Forelimb muscle (tissue), 1 donor: ENCODE results near the gene RALGAPA2. TPM values are rescaled to one million over a fixed set of nuclear protein-coding genes. Genes with fewer than 3 reads are reported as not detected.

Experiments
- DNase-seq: peaks from one replicate; pipeline ENCODE4 v3.0.0-alpha.2; 2013; ENCODE audit warnings: low read depth
- polyA plus RNA-seq: library from polyadenylated mRNA; unstranded; fragments of 120-200 nt; gene quantifications from one replicate; pipeline ENCODE4 v1.2.1, GENCODE V29; 2013; ENCODE audit not compliant: insufficient read length

Gene RALGAPA2
- polyA plus RNA-seq, 1 donor: 8.0 TPM

DNA sequence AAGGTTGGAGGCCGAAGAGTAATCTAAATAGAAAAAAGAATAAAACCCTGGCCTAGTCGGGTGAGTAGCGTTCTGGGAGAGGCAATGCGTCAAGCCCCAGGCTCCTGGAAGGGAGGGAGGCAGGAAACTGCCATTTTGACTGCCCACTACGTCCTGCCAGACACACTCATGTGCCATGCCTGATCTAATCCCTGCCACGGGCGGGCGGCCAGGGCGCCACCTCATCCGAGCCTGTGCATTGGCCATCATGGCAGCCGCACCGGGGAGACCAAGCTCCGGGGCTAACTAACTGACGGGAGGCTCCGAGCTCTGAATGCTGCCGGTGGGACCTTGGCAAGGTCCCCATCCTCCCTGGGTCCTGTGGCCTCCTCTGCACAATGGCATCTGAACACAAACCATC, 275.8 kb downstream of the RALGAPA2 start:
- DNase-seq: no peak

DNA sequence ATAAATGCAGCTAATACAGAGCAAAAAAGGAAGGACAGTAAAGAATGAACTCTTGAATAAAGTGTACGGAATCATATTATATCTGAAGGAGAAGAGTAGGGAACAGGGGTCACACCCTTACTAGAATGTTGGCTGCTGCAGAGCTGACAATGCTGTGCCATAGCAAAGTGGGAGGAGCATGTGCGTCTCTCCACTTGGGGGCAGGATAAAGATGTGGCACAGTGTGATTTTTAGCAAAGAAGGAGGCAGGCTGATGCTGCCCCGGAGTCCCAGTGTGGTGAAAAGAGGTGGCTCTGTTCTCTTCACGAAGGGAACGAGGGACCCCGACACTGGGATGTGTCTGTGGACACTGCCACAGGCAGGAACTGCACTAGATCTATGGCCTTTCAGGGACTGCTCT, 277.0 kb downstream of the RALGAPA2 start:
- DNase-seq: no peak

DNA sequence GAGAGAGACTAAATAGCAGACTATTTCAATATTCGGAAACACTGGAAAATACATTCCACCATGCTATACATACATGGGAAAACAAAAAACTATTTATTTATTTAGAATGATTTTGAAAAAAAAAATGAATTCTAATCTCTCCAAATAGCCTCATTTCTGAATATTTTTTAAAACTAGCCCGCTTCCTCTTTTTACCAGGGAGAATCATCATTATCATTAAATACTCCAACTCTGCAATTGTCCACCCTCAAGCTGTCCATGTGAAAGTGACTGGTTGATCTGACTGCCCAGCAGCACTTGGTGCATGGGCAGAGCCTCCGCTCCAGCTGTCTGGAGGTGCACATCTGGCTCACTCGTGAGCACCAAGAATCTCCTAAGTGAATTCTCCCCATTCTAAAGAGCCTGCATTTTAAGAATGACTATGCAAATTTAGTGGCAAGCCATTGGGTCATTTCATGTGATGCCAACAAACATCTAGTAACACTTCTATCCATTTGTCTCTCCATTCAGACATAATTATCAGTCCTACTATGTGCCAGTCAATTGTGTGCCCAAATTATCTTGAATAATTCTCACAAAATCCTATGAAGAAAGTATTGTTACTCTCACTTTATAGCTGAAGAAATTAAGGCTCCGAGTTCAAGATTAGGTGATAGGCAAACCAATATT, 279.7 kb downstream of the RALGAPA2 start:
- no peak for DNase-seq

DNA sequence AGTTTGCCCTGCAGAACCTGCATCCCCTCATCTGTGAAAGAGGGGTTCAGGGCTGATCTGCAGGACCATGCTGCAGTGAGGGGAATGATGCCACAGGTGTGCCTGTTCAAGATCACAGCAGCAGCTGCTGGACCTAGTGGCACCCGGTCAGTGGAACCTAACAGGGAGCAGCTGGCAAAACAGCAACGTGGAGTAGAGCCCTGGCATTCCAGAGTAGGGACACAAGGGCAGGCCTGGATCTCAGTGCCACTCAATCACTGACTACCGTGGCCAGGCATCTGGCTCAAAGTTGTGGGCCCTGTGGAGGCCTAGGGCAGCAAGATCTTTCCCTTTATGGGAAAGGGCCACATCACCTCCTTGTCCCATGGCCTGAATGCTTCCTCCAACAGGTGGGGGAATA, 282.4 kb downstream of the RALGAPA2 start:
- DNase-seq: no peak

DNA sequence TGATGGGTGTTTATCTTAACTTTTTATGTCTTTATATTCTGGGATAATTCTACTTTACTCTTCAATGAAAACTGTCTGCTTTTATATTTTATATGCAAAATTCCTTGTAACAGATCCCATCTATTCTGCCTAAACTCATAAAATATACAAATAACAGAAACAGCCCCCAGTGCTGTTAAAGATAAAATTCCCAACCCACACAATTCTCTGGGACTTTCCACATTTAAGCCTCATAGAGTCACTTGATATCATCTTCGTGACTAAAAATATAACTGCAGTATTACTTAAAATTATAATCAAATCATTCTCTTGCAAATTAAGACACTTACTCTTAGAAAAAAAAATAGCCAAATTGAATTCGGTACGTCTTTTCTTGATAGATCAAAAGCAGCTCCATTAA, 284.4 kb downstream of the RALGAPA2 start:
- no peak for DNase-seq

DNA sequence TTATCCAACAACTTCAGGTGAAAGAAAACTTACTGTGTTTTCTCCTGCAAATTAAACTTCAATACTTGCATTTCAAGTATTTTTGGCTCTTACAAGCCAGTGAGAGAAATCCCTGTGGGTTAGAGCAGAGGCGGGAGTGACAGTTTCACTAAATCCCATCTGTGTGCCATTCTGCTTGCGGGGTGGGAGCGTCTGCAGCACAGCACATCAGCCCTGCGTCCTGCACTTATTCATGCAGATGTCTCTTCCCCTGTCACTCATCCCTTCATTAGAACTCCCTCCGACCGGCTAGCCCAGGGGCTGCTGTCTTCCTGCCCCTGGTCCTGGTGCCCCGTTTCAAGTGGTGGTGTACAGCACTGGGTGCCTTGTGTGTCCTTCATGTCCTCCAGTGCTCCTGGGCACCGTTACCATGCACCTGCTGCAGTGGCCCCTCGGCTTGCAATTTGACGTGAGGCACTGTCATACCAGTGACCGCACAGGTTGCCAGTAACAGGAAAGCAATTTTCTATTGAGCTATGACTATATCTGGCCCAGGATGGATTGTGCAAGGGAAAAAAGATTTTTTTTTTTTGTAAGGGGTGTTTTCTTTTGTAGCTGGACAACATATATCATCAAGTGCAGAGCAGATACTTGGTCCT, 285.1 kb downstream of the RALGAPA2 start:
- no peak for DNase-seq

DNA sequence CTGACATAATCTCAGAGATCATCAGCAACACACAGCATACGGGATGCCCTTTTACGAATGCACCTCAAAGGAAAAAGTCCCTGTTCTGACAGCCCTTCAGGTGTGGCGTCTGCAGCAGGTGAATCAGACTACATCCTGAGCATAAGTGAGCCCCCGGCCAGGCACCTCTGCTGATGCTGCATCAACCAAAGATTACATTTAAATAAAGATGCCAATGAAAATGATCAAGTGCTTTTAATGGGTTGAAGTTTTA, 285.9 kb downstream of the RALGAPA2 start:
- no peak for DNase-seq

DNA sequence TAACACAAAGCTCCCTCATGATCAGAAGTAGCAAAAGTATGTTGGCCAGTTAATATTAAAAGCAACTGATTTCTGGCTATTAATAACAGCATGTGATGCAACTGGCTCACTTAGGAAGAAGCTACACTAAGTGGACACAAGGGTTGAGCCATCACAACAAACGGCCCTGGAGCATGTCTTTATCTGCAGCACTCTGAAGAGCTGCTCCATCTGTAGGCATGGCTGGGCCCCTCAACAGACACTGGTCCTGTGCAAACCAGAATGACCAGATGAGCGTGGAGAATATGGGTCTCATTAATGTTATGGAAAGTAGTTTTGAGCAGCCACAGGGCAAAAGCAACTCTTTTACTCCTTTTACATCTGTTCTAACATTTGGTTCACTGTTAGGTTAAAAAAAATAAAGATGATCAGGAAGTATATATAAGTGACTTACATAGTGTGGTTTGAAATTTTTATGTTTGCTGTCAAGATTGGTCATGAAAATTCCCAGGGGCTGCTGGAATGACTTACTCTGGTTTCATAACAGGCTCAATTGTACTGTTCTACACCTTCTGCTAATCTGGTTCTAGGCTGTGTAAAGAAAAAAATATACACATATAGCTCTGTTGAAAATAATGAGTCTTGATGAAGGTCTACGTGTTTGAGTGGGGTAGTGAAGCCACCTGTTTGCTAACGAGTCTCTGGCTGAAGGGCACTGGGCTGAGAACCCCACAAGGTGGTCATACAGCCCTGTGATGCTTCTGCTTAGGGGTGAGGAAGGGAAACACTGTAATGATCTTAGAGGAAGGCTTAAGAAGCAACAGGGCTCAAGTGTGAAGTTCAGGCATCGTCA, 286.4 kb downstream of the RALGAPA2 start:
- DNase-seq: no peak

DNA sequence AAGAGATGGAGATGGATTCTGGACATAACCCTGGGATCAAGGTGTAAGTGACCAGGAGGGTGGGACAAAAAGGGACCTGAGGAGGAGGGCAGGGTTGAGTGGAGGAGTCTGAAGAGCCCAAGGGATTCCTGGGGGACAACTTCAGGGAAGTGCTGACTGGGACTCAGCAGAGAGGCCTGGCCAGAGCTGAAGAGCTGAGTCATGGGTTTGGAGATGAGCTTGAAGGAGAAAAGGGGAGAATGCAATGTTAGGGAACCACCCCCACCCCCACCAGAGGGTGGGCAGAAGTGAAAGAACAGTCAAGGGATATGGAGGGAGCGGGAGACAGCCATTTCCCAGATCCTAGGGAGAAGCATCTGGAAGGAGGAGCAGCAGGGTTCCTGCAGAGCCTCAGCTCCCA, 289.3 kb downstream of the RALGAPA2 start:
- DNase-seq: no peak

DNA sequence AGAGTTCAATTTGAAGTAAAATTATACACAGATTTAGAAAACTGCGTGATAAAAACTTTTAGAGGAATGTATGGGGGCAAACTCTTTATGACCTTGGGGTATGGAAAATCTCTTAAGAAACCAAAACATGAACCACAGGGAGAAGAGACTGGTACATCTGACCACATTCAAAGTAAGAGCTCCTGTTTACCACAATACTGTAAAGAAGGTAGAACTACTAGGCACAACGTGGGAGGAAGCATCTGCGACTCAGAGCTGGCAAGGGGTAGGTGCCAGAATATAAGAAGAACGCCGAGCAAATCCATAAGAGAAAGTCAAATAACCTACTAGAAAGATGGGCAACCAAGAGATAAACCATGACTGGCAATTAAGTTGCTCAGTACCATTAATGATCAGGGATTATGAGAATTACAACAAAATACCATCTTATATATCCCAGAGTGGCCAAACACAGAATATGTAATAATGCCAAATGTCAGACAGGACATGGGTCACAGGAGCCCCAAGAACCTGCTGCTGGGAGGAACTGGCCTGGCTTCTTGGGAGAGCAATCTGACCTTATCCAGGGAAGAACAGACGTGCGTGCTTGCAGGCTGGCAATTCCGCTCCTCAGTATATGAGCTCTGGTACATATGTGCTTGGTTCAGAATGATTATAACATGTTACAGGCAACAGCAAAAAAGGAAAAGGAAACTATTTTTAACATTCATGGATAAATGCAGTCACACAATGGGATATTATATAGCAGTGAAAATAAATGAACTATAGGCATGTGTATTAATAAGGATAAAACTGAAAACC, 294.4 kb downstream of the RALGAPA2 start:
- DNase-seq: no peak

DNA sequence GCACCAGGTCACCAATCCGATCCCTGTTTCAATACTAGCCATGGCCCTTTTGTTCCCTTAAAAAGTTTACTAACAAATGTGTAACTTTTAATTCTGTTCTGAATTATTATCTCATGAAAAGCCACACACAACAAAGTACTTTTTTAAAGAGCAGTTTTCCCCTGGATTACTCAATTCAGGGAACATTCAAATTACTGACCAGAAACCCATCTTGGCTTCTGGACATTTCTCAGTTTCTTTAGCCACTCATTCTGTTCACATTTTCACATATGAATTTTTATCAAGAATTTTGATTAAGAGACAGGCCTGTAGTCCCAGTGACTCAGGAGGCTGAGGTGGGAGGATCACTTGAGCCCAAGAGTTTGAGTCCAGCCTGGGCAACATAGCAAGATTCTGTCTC, 297.1 kb downstream of the RALGAPA2 start:
- no peak for DNase-seq

DNA sequence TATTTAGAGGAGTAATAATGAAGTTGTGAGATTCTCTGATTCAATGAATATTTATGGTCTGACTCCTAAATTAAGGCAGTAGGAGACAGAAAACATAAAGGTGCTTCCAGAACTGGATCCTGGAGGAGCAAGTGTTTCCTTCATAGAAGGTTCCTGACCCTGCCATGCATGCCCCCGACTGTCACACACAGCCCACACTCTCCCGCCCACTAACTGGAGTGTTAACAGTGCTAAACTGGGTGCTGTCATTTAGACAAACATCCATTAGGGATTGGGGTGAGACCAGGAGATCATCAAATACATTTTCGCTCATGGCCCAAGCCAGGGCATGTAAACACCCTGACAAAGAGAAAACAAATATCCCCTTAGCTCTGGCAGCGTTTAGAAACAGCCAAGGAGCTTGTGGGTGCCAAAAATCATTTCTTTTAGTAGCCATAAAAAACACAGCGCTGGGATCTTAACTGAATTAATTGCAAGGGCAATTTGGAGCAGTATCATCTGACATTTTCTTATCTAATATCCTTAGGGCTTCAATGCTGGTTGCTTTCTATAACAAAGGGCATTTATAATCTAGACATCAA, 297.7 kb downstream of the RALGAPA2 start:
- no peak for DNase-seq

DNA sequence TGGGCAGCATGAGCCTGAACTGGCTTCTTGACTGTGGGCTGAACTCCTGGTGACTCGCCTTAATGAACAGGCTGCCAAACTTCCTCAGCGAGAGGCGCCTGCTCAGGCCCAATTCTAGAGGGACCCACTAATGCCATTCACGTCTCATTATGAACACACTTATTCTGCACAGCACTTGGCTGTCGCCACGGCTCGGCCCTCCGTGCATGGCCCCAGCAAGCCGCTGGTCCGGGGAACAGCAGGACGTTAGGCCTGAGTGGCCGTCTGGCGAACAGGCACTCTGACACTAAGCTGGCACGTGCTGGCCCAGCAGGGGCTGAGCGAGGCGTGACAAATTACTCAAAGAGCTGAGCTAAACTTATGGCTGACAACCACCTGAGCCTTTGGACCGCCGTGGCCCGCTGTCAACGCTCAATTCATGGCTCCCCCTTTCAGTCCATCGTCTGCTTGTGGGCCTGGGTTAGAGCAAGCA, 298.6 kb downstream of the RALGAPA2 start:
- DNase-seq: no peak

DNA sequence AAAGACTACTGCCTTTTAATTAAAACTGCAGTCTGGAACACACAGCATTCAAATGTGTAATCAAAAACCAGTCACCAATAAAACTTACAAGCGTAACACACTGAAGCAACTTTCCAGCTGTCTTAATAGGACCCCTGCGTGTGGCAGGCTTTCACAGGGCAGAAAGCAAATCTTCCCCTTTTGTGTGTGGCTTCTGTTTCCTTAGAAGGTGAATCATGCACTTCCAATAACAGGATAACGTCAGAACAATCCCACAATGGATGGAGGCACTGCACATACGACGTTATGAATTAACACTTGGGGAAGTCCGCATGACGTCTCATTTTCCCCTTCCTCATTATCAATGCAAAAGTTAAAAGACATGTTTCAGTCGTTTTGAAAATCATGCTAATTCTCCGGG, 299.7 kb downstream of the RALGAPA2 start:
- DNase-seq: no peak

DNA sequence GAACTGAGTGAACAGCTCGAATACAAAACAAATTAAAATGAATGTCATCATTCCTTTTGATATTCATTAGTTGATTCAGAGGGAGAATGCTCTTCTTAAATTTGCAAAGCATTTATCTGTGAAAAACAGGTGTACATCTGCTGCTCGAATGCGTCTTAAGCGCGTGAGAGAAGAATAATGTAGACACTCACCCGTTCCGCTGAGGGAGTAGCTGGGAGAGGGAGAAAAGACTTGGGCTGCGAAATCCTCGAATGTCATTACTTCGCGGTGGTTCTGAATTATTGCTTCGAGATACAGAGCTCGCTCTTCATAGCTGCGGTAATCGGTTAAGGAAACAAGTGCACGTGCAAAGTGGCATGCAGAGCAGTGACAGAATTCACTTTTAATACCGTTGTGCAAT, 300.6 kb downstream of the RALGAPA2 start:
- DNase-seq: no peak

DNA sequence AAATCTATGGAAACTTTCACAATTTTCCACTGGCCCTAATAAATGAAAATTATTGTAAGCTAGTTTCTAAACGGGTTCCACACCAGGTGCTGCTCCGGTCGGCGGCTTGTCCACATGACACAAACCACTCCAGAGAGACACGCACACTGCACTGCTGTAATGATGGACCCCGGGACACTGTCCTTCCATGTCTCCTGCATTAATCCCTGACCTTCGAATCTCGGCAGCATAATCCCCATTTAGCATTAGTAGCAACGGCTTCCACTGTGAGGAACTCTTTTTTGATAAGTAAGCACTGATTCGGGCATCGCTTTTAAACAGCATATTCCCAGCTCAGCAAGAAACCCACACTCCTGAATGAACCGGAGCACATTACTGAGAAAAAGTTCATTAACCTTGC, 301.0 kb downstream of the RALGAPA2 start:
- DNase-seq: no peak

DNA sequence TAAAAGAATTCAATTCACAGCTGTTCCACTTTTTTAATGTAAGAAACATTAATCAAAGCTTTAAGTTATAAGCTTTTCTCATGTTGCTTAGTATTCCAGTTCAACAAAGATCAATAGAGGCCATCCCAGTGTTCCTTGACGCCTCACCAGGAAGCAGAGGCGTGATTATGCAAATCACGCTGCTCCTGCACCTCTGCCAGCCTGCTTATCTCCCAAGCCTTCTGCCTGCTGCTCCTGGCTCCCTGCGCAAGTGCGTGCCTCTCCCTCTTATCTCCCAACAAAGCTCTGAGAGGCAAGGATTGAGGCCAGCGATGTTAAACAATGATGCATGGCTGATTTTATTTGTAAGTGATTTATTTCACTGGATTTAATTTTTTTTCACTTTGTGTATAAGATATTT, 301.8 kb downstream of the RALGAPA2 start:
- peak; percentile 1 for DNase-seq

DNA sequence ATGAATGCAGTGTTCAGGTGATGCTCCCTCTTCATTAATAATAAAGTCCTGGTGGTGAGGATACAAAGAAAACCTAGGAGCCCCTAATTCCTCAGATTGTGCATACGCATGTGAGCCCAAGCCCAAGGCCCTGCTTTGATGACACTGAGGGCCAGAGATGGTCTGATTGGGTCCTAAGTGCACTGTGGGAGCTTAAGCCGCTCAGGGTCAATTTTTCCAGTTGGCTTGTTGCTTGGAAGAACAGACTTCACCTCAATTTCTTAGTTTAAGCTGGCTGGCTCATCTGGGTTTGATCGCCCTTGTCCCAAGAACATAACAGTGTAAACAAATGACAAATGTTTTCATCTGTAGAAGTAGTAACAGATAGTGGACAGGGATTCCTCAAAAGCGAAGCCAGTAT, 303.1 kb downstream of the RALGAPA2 start:
- no peak for DNase-seq

DNA sequence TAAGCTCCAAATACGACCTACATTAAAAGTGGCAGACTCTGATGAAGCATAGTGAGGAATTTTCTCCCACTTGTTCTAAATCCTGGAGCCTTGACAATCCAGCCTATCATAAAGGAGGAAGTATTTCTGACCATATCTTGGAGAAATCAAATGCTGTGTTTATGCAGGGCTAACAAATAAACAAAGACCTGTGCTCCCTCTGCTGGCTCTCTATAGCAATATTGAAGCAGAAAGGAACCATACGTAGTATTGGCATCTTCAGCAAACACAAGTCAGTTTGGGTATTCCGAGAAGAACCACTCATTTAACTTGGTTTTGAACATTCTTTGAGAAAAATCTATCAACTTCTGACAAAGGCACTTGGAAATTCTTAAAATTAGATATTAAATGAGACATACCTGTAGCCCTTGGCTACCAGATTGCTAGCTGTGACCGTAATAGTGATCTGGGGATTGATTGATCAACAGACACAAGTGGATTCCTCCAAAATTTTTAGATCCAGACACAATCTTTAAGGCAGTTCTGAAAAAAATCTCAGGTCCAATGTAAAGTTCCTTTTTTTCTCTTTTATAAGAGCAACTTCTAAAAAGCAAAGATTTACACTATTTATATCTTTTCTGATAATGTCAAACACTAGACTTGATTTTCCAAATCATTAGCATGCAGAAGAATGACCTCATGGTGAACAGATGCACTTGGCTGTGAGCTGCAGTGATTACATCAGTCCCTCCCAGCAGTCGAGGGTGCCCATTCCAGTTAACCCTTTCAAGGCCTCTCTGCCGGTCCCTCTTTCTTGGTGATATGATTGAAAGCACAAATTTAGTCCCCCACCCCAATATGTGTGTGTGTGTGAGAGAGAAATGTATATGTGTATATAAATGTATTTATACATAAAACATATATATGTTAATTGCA, 304.3 kb downstream of the RALGAPA2 start:
- DNase-seq: peak; percentile 22

DNA sequence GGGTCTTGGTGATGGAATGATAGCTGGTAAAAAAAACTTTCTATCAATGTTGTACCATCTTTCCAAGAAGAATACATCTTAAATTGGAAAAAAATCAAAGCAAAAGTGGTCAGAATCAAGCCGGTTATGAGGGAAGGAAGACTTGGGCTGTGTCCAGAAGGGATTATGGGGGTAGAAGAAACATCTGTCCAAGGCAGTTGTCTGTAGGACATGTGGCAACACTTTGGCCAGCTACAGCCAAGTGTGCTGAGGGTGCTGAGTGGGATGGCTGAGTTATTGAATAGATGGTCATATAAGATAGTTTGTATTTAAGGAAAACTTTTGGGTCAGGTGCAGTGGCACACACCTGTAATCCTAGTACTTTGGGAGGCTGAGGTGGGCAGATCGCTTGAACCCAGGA, 306.1 kb downstream of the RALGAPA2 start:
- peak; percentile 5 for DNase-seq

DNA sequence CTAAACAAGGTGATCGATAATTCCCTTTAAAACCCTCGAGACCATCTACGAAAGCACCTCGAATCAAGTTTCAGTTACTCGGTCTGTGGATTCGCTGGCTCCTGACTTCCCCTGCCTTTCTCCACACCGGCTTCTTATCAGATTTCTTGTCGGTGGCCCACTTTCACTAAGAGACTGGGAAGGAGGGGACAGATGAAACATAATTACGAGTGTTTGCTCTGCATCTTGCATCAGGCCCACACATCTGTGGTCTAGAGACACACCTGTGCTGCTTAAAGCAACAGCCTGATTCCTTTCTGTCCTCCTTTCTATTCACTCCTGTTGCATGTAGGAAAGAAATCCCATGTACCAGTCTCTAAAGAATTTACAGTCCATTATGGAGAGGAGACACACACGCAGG, 306.8 kb downstream of the RALGAPA2 start:
- DNase-seq: no peak
